ENCODE results near the gene SREK1. TPM values are rescaled to one million over a fixed set of nuclear protein-coding genes. Genes with fewer than 3 reads are reported as not detected.

Gene SREK1
- total and polyA plus RNA-seq, 7 donors, result 13.4 to 29.8 (median 25.1) TPM

DNA sequence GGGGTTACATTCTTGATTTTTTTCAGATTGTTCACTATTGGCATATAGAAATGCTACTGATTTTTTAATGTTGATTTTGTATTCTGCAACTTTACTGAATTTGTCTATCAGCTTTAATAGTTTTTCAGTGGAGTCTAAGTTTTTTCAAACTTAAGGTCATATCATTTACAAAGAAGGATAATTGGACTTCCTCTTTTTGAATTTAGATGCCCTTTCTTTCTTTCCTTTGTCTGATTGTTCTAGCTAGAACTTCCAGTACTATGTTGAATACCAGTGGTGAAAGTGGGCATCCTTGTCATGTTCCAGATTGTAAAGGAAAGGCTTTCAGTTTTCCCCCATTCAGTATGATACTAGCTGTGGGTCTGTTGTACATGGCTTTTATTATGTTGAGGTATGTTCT is 49.3 kb downstream of the SREK1 start:
- ATAC-seq, result no peak
- DNase-seq, result no peak

DNA sequence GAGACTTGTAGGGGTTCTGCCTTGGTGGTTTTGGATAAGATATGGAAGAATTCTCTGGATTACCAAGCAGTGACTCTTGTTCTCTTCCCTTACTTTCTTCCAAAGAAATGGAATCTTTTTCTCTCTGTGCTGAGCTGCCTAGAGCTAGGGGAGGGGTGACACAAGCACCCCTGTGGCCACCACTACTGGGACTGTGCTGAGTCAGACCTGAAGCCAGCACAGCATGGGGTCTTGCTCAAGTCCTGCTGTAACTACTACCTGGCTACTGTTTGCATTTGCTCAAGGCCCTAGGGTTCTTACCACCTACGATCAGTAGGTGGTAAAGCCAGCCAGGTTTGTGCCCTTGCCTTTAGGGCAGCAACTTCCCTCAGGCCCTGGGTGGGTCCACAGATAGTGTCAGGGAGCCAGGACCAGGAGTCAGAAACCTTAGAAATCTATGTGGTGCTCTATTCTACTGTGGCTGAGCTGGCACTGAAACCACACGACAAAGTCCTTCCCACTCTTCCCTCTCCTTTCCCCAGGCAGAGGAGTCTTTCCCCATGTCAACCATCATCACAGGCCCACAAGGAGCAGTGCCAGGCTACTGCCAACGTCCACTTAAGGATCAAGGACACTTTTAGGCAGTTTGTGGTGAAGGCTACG is 53.8 kb downstream of the SREK1 start:
- WGBS, 3 donors, result 83 to 87% (median 87%) methylated on average over 4 of the region's 4 CpGs
- TF ChIP-seq, protein P1, sequence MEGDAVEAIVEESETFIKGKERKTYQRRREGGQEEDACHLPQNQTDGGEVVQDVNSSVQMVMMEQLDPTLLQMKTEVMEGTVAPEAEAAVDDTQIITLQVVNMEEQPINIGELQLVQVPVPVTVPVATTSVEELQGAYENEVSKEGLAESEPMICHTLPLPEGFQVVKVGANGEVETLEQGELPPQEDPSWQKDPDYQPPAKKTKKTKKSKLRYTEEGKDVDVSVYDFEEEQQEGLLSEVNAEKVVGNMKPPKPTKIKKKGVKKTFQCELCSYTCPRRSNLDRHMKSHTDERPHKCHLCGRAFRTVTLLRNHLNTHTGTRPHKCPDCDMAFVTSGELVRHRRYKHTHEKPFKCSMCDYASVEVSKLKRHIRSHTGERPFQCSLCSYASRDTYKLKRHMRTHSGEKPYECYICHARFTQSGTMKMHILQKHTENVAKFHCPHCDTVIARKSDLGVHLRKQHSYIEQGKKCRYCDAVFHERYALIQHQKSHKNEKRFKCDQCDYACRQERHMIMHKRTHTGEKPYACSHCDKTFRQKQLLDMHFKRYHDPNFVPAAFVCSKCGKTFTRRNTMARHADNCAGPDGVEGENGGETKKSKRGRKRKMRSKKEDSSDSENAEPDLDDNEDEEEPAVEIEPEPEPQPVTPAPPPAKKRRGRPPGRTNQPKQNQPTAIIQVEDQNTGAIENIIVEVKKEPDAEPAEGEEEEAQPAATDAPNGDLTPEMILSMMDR (IDR thresholded peaks at IDR 0.05), result no peak
- intact Hi-C loops (cut with DNase I), result no loop called here

More for the DNA sequence above, 49.3 kb downstream of the SREK1 start:
- no peaks in the 10 kb centered on the region for H3K9me3 ChIP-seq
- H3K4me3 ChIP-seq, result no peak overlapping the region
- no peaks in the 10 kb centered on the region for H3K36me3 ChIP-seq (ENCODE audit: insufficient read depth in 1 of 2, low read depth in 1 of 2)
- no peak overlapping the region for H3K27ac ChIP-seq
- TF ChIP-seq, protein P1 (IDR thresholded peaks at IDR 0.05), result no peak
- no peaks in the 10 kb centered on the region for H3K4me1 ChIP-seq
- intact Hi-C loops (cut with DNase I), result no loop called here
- H3K27me3 ChIP-seq (ENCODE audit: insufficient read depth in 3 of 3, low read length in 2 of 3), result no peaks in the 10 kb centered on the region

DNA sequence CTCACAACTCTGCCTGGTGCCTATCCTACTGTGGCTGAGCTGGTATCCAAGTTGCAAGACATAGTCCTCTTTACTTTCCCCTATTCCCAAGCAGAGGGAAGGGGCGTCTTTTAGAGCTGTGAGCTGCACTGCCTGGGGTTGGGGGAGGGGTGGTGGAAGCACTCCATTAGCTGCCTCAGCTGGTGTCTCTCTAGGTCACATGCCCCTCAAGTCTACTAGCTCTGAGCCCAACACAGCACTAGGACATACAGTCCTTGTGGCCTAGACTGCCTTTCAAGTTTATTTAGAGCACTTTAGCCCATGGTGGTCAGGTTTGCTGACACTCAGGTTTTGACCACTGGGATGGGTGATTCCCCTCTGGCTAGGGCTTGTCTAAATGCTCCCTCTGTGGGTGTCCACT is 54.7 kb downstream of the SREK1 start:
- 82 to 84% (median 84%) methylated on average over 1 of the region's 1 CpG for WGBS, 3 donors

More for the DNA sequence above, 53.8 kb downstream of the SREK1 start:
- DNase-seq, result no peak
- H3K27ac ChIP-seq, result no peak overlapping the region
- no peaks in the 10 kb centered on the region for H3K4me1 ChIP-seq
- H3K9me3 ChIP-seq, result no peaks in the 10 kb centered on the region
- H3K4me3 ChIP-seq, result no peak overlapping the region
- no peak for ATAC-seq
- no peaks in the 10 kb centered on the region for H3K27me3 ChIP-seq (ENCODE audit: insufficient read depth in 3 of 3, low read length in 2 of 3)
- H3K36me3 ChIP-seq (ENCODE audit: insufficient read depth in 1 of 2, low read depth in 1 of 2), result no peaks in the 10 kb centered on the region

DNA sequence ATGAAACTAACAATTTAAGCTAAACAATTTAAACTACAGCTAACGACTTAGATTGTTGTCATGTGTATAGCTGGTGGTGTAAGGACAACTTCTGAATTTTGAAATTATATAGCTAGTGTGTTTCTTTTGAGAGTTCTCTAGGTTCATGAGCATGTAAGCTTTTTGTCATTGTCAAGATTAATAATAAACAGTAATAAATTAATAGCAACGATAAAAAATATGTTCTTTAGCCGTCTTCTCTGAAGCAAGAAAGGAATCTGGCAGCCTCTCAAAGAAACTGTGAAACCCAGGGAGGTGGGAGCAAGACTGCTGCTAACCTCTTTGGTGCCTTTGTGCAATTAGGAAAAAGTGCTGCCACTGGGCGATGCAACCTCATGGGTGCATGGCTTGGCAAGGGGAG is 59.4 kb downstream of the SREK1 start:
- intact Hi-C loops (cut with DNase I), result no loop called here
- H3K27me3 ChIP-seq (ENCODE audit: insufficient read depth in 3 of 3, low read length in 2 of 3), result no peaks in the 10 kb centered on the region
- no peaks in the 10 kb centered on the region for H3K9me3 ChIP-seq
- ATAC-seq (no peak), DNase-seq (no peak)
- H3K4me3 ChIP-seq, result no peak overlapping the region
- H3K27ac ChIP-seq, result no peak overlapping the region
- 81 to 90% (median 86%) methylated on average over 4 of the region's 4 CpGs for WGBS, 3 donors
- TF ChIP-seq, protein P1 (IDR thresholded peaks at IDR 0.05), result no peak
- no peaks in the 10 kb centered on the region for H3K4me1 ChIP-seq
- peaks cover 0 to 5% of the 10 kb centered on the region in 2 donors for H3K36me3 ChIP-seq (ENCODE audit: insufficient read depth in 1 of 2, low read depth in 1 of 2)

More for the DNA sequence above, 54.7 kb downstream of the SREK1 start:
- H3K4me3 ChIP-seq, result no peak overlapping the region
- ATAC-seq (no peak), DNase-seq (no peak)
- H3K27me3 ChIP-seq (ENCODE audit: insufficient read depth in 3 of 3, low read length in 2 of 3), result no peaks in the 10 kb centered on the region
- no peaks in the 10 kb centered on the region for H3K36me3 ChIP-seq (ENCODE audit: insufficient read depth in 1 of 2, low read depth in 1 of 2)
- TF ChIP-seq, protein P1 (IDR thresholded peaks at IDR 0.05), result no peak
- intact Hi-C loops (cut with DNase I), result no loop called here
- no peaks in the 10 kb centered on the region for H3K4me1 ChIP-seq
- H3K9me3 ChIP-seq, result no peaks in the 10 kb centered on the region
- no peak overlapping the region for H3K27ac ChIP-seq

DNA sequence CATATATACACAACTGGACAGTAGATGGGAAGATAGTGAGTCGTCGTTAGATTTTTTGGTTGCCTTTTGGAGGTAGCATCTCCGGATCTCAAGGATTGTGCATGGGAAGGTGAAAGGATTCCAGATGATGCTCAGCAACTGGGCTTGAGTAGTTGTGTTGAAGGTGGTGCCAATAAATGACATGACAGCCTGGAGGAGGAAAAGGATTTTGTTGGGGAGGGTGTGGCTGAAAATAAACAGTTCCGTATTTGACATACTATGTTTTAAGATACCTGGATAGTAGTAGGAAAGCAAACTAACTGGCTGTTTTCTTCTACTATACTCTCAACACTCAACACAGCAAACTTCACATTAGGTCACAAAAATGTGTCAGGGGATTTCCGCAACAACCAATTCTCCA is 62.4 kb downstream of the SREK1 start:
- no peaks in the 10 kb centered on the region for H3K4me1 ChIP-seq
- TF ChIP-seq, protein P1 (IDR thresholded peaks at IDR 0.05), result no peak
- no peaks in the 10 kb centered on the region for H3K9me3 ChIP-seq
- DNase-seq (no peak), ATAC-seq (no peak)
- whole genome bisulfite sequencing, 3 donors, result 94 to 96% (median 95%) methylated on average over 5 of the region's 5 CpGs
- H3K27ac ChIP-seq, result no peak overlapping the region
- H3K4me3 ChIP-seq, result no peak overlapping the region
- H3K27me3 ChIP-seq (ENCODE audit: insufficient read depth in 3 of 3, low read length in 2 of 3), result no peaks in the 10 kb centered on the region
- peaks cover 0 to 5% of the 10 kb centered on the region in 2 donors for H3K36me3 ChIP-seq (ENCODE audit: insufficient read depth in 1 of 2, low read depth in 1 of 2)
- intact Hi-C loops (cut with DNase I), result no loop called here

All from psoas muscle (tissue), 8 donors.